Smooth muscle cell of the pulmonary artery (primary cell): ENCODE measurements around the gene SAT1. TPM values are rescaled to one million over a fixed set of nuclear protein-coding genes. Genes with fewer than 3 reads are reported as not detected.

Experiments
- total RNA-seq: library from RNA; depleted of rRNA; stranded (reverse); fragments of >200 nt; gene quantifications from 2 replicates; pipeline ENCODE4 v1.2.3, GENCODE V29; 2014

The SAT1 gene
- 98.4 and 193 TPM in 2 replicates for total RNA-seq

GRCh38 chrX:23782863-23783588 is at the start of gene SAT1:
SAT1 (plus strand) TSS chrX:23783173; CDS start chrX:23783352, 179 bp downstream.

DNA sequence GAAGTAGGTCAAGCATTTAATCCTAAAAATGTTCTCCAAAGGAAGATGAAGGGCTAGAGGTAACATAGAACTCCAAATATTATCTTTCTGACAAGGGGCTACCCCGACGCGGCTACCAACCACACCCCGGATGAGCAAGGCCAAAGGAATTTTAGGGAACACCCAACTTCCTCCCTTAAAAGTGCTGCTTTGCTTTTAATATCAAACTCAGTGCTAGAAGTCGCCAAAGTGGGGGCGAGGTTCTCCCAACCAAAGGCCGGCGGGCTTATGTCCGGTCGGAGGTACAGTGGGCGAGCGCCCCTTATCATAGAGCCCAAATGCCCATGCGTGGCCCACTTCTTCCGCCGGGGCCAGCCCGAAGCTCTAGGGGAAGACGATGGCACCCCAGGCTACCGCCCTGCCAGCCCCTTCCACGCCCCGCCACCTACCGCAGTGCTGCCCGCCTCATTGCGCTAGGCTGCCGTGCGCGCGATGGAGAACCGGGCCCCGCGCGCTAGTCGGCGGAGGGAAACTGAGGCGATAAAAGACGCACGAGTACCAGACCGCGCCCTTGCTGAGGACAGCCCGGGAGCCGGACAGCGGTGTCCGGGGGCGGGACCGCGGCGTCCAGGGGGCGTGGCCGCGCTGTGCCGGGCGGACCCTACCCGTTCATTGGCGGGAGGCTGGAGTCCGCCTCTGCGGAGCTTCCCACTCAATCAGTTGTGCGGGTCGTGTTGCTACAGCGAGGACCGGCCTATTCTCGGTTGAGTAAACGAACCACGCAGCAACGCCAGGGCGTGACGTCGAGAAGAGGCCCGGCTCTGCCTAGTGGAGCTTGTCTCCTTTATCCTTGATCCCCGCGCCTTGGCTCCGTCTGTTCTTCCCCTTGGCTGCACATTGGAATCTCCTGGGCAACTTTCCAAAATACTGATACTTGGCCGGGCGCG is 40.0 kb upstream of the SAT1 start, which contains the start of gene ACOT9:
TSS of gene ACOT9 (minus strand) at position 580 of the 926 bp plus-strand sequence. CDS start at position 448, 132 bp downstream.

Other genes starting within 250 kb of the SAT1 start
- 224 and 291 TPM in 2 replicates for gene PRDX4, start 115.7 kb upstream of the SAT1 start, total RNA-seq
- gene ACOT9, start 39.9 kb upstream of the SAT1 start, total RNA-seq: 39.7 and 40.5 TPM in 2 replicates
- gene APOO, start 124.8 kb downstream of the SAT1 start, total RNA-seq: 6.0 and 6.7 TPM in 2 replicates
- not detected in 2 replicates for gene CXorf58, start 124.8 kb downstream of the SAT1 start, total RNA-seq
- gene KLHL15, start 244.0 kb downstream of the SAT1 start, total RNA-seq: 8.1 and 11.3 TPM in 2 replicates